ENCODE results near the gene MYB.

GRCh38 chr6:135215563-135215962 is 34.5 kb downstream of the MYB start:
- no peak for TF ChIP-seq GATA3 (IDR thresholded peaks at IDR 0.05; ENCODE audit: low read depth, low read length)
- no peak for TF ChIP-seq GATA2 (IDR thresholded peaks at IDR 0.05; ENCODE audit: low read depth, low read length)

Measured in SH-SY5Y (cell line).